NCI-H345 treated with DMSO at 0.1 percent for 48 hours (cell line): ENCODE data around the gene CAMK2D.

Source experiments
- DNase-seq: peaks from one replicate; lab custom pipeline; 2025; ENCODE audit not compliant: unreplicated experiment; lab: John Stamatoyannopoulos, UW

CAMK2D gene

GRCh38 chr4:113616443-113616842 is 145.1 kb downstream of the CAMK2D start:
- no peak for DNase-seq

- no peak for DNase-seq
Measured at GRCh38 chr4:113614414-113614813, 147.1 kb downstream of the CAMK2D start.

GRCh38 chr4:113613503-113613902 is 148.0 kb downstream of the CAMK2D start:
- DNase-seq, result no peak

GRCh38 chr4:113610537-113610936 is 151.0 kb downstream of the CAMK2D start:
- no peak for DNase-seq

- DNase-seq, result no peak
Measured at GRCh38 chr4:113607998-113608397, 153.5 kb downstream of the CAMK2D start.

- DNase-seq, result no peak
Measured at GRCh38 chr4:113607147-113607720, 154.3 kb downstream of the CAMK2D start.

GRCh38 chr4:113604955-113605354 is 156.6 kb downstream of the CAMK2D start:
- no peak for DNase-seq

- no peak for DNase-seq
Measured at GRCh38 chr4:113603911-113604310, 157.6 kb downstream of the CAMK2D start.

- no peak for DNase-seq
Measured at GRCh38 chr4:113602646-113603228, 158.8 kb downstream of the CAMK2D start.

GRCh38 chr4:113601636-113602035 is 159.9 kb downstream of the CAMK2D start:
- DNase-seq, result no peak

- DNase-seq, result no peak
Measured at GRCh38 chr4:113596396-113596795, 165.1 kb downstream of the CAMK2D start.

- DNase-seq, result no peak
Measured at GRCh38 chr4:113594231-113594556, 167.3 kb downstream of the CAMK2D start.

GRCh38 chr4:113593400-113594230 is 167.9 kb downstream of the CAMK2D start:
- no peak for DNase-seq

GRCh38 chr4:113591982-113592381 is 169.6 kb downstream of the CAMK2D start:
- no peak for DNase-seq

GRCh38 chr4:113588895-113589668 is 172.5 kb downstream of the CAMK2D start:
- DNase-seq, result no peak

- DNase-seq, result no peak
Measured at GRCh38 chr4:113587640-113588275, 173.8 kb downstream of the CAMK2D start.

- no peak for DNase-seq
Measured at GRCh38 chr4:113587156-113587555, 174.4 kb downstream of the CAMK2D start.

- DNase-seq, result no peak
Measured at GRCh38 chr4:113586072-113586471, 175.5 kb downstream of the CAMK2D start.

GRCh38 chr4:113584407-113585150 is 177.0 kb downstream of the CAMK2D start:
- no peak for DNase-seq

GRCh38 chr4:113582737-113583136 is 178.8 kb downstream of the CAMK2D start:
- DNase-seq, result no peak
